ENCODE measurements around the gene MAGEB1.

GRCh38 chrX:30224536-30224935 is 22.4 kb upstream of the MAGEB1 start:
- TF ChIP-seq, protein P1, sequence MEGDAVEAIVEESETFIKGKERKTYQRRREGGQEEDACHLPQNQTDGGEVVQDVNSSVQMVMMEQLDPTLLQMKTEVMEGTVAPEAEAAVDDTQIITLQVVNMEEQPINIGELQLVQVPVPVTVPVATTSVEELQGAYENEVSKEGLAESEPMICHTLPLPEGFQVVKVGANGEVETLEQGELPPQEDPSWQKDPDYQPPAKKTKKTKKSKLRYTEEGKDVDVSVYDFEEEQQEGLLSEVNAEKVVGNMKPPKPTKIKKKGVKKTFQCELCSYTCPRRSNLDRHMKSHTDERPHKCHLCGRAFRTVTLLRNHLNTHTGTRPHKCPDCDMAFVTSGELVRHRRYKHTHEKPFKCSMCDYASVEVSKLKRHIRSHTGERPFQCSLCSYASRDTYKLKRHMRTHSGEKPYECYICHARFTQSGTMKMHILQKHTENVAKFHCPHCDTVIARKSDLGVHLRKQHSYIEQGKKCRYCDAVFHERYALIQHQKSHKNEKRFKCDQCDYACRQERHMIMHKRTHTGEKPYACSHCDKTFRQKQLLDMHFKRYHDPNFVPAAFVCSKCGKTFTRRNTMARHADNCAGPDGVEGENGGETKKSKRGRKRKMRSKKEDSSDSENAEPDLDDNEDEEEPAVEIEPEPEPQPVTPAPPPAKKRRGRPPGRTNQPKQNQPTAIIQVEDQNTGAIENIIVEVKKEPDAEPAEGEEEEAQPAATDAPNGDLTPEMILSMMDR (IDR thresholded peaks at IDR 0.05), result no peak
- no peak for TF ChIP-seq GABPB1 (CRISPR knock-in tag; IDR thresholded peaks at IDR 0.05)
- no peak for TF ChIP-seq ZNF423 (CRISPR knock-in tag; IDR thresholded peaks at IDR 0.05)
- TF ChIP-seq ZNF317 (CRISPR knock-in tag; IDR thresholded peaks at IDR 0.05; ENCODE audit: borderline replicate concordance, low read depth), result no peak
- TF ChIP-seq NFATC4 (CRISPR knock-in tag; IDR thresholded peaks at IDR 0.05), result no peak
- TF ChIP-seq, protein P2, sequence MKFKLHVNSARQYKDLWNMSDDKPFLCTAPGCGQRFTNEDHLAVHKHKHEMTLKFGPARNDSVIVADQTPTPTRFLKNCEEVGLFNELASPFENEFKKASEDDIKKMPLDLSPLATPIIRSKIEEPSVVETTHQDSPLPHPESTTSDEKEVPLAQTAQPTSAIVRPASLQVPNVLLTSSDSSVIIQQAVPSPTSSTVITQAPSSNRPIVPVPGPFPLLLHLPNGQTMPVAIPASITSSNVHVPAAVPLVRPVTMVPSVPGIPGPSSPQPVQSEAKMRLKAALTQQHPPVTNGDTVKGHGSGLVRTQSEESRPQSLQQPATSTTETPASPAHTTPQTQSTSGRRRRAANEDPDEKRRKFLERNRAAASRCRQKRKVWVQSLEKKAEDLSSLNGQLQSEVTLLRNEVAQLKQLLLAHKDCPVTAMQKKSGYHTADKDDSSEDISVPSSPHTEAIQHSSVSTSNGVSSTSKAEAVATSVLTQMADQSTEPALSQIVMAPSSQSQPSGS (CRISPR knock-in tag; IDR thresholded peaks at IDR 0.05; ENCODE audit: borderline replicate concordance, low read depth), result no peak
- no peak for TF ChIP-seq KAT7 (CRISPR knock-in tag; IDR thresholded peaks at IDR 0.05; ENCODE audit: borderline replicate concordance)
